ENCODE results near the gene MAGI1.

Gene MAGI1

GRCh38 chr3:65368866-65369265, 669.9 kb downstream of the MAGI1 start:
- TF ChIP-seq EZH2phosphoT487 (conservative IDR thresholded peaks at IDR 0.05; ENCODE audit: low read length) (no peak), CTCF (IDR thresholded peaks at IDR 0.05; ENCODE audit: insufficient read depth, low read length, poor library complexity, severe bottlenecking) (no peak)
- Histone ChIP-seq H3F3A (ENCODE audit: insufficient read depth) (no peaks in the 10 kb centered on the region), H3K27ac (ENCODE audit: low read depth, low read length) (no peak overlapping the region), H3K9me3 (ENCODE audit: insufficient read depth, low read length) (no peaks in the 10 kb centered on the region), H3K79me2 (ENCODE audit: insufficient read depth, low read length) (no peaks in the 10 kb centered on the region), H3K9me2 (replicated peaks; ENCODE audit: insufficient read depth, low read length) (no peaks in the 10 kb centered on the region), H3K4me3 (ENCODE audit: insufficient read depth, low read length, poor library complexity, severe bottlenecking) (no peak overlapping the region), H2AFZ (ENCODE audit: low read depth, low read length, severe bottlenecking) (no peak overlapping the region), H3K4me2 (ENCODE audit: low read depth, low read length, poor library complexity, severe bottlenecking) (no peak overlapping the region), H3K36me3 (ENCODE audit: low read length) (no peaks in the 10 kb centered on the region), H3K9ac (ENCODE audit: low read length) (no peak overlapping the region), H4K20me1 (ENCODE audit: low read depth, low read length) (no peaks in the 10 kb centered on the region), H3K27me3 (ENCODE audit: low read length) (no peaks in the 10 kb centered on the region)

- Histone ChIP-seq H3K27me3 (ENCODE audit: low read length) (no peaks in the 10 kb centered on the region), H3K9me3 (ENCODE audit: insufficient read depth, low read length) (no peaks in the 10 kb centered on the region), H3F3A (ENCODE audit: insufficient read depth) (no peaks in the 10 kb centered on the region), H3K9ac (ENCODE audit: low read length) (no peak overlapping the region), H3K4me2 (ENCODE audit: low read depth, low read length, poor library complexity, severe bottlenecking) (no peak overlapping the region), H3K4me3 (ENCODE audit: insufficient read depth, low read length, poor library complexity, severe bottlenecking) (no peak overlapping the region), H4K20me1 (ENCODE audit: low read depth, low read length) (no peaks in the 10 kb centered on the region), H3K9me2 (replicated peaks; ENCODE audit: insufficient read depth, low read length) (no peaks in the 10 kb centered on the region), H3K36me3 (ENCODE audit: low read length) (no peaks in the 10 kb centered on the region), H3K79me2 (ENCODE audit: insufficient read depth, low read length) (no peaks in the 10 kb centered on the region), H2AFZ (ENCODE audit: low read depth, low read length, severe bottlenecking) (no peak overlapping the region), H3K27ac (ENCODE audit: low read depth, low read length) (no peak overlapping the region)
- no peak for TF ChIP-seq EZH2phosphoT487 (conservative IDR thresholded peaks at IDR 0.05; ENCODE audit: low read length)
- no peak for TF ChIP-seq CTCF (IDR thresholded peaks at IDR 0.05; ENCODE audit: insufficient read depth, low read length, poor library complexity, severe bottlenecking)
Observed at GRCh38 chr3:65362688-65363087, 676.0 kb downstream of the MAGI1 start.

DNA sequence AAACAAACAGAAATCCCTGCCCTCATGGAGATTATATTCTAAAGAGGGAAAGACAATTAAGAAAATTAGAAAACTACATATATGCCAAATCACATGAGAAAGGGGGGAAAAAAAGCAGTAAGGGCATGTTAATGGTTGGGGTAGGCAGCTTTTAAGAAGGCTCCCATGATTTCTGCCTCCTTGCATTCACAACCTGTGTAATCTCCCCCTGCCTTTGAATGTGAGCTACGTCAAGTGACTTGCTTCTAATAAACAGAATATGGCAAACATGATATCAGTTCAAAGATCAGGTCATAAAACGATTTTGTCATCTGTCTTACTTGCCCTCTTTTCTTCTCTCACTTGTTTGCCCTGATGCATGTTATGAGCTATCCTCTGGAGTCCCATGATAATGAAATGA, 677.3 kb downstream of the MAGI1 start:
- H3F3A ChIP-seq (ENCODE audit: insufficient read depth) = no peaks in the 10 kb centered on the region
- no peaks in the 10 kb centered on the region for H3K27me3 ChIP-seq (ENCODE audit: low read length)
- H3K9ac ChIP-seq (ENCODE audit: low read length) = no peak overlapping the region
- no peaks in the 10 kb centered on the region for H4K20me1 ChIP-seq (ENCODE audit: low read depth, low read length)
- H3K4me2 ChIP-seq (ENCODE audit: low read depth, low read length, poor library complexity, severe bottlenecking) = no peak overlapping the region
- no peaks in the 10 kb centered on the region for H3K79me2 ChIP-seq (ENCODE audit: insufficient read depth, low read length)
- H3K4me3 ChIP-seq (ENCODE audit: insufficient read depth, low read length, poor library complexity, severe bottlenecking) = no peak overlapping the region
- H3K9me3 ChIP-seq (ENCODE audit: insufficient read depth, low read length) = no peaks in the 10 kb centered on the region
- TF ChIP-seq CTCF (IDR thresholded peaks at IDR 0.05; ENCODE audit: insufficient read depth, low read length, poor library complexity, severe bottlenecking) = no peak
- no peaks in the 10 kb centered on the region for H3K36me3 ChIP-seq (ENCODE audit: low read length)
- H2AFZ ChIP-seq (ENCODE audit: low read depth, low read length, severe bottlenecking) = no peak overlapping the region
- no peaks in the 10 kb centered on the region for H3K9me2 ChIP-seq (replicated peaks; ENCODE audit: insufficient read depth, low read length)
- H3K27ac ChIP-seq (ENCODE audit: low read depth, low read length) = no peak overlapping the region
